ENCODE results near the gene FGF8.

FGF8 gene

GRCh38 chr10:101816913-101817336, 41.0 kb upstream of the FGF8 start:
- DNase-seq (ENCODE audit: low read depth), result no peak
- TF ChIP-seq CTCF (IDR thresholded peaks at IDR 0.05; ENCODE audit: control insufficient read depth, insufficient read depth, low read depth, low read length, missing control alignments), result no peak
- peak overlapping the region; percentile 92 for H3K4me3 ChIP-seq (ENCODE audit: control insufficient read depth, low read depth, low read length)

- DNase-seq (ENCODE audit: low read depth), result no peak
- H3K4me3 ChIP-seq (ENCODE audit: control insufficient read depth, low read depth, low read length), result peak overlapping the region; percentile 92
- TF ChIP-seq CTCF (IDR thresholded peaks at IDR 0.05; ENCODE audit: control insufficient read depth, insufficient read depth, low read depth, low read length, missing control alignments), result no peak
Observed at GRCh38 chr10:101816376-101816775, 40.5 kb upstream of the FGF8 start.

GRCh38 chr10:101814466-101815071, 38.7 kb upstream of the FGF8 start:
- no peak overlapping the region for H3K4me3 ChIP-seq (ENCODE audit: control insufficient read depth, low read depth, low read length)
- DNase-seq (ENCODE audit: low read depth), result no peak
- no peak for TF ChIP-seq CTCF (IDR thresholded peaks at IDR 0.05; ENCODE audit: control insufficient read depth, insufficient read depth, low read depth, low read length, missing control alignments)

- no peak for DNase-seq (ENCODE audit: low read depth)
- no peak for TF ChIP-seq CTCF (IDR thresholded peaks at IDR 0.05; ENCODE audit: control insufficient read depth, insufficient read depth, low read depth, low read length, missing control alignments)
- H3K4me3 ChIP-seq (ENCODE audit: control insufficient read depth, low read depth, low read length), result no peak overlapping the region
Observed at GRCh38 chr10:101812606-101813005, 36.7 kb upstream of the FGF8 start.

- TF ChIP-seq CTCF (IDR thresholded peaks at IDR 0.05; ENCODE audit: control insufficient read depth, insufficient read depth, low read depth, low read length, missing control alignments), result no peak
- DNase-seq (ENCODE audit: low read depth), result no peak
- H3K4me3 ChIP-seq (ENCODE audit: control insufficient read depth, low read depth, low read length), result no peak overlapping the region
Observed at GRCh38 chr10:101807158-101807557, 31.2 kb upstream of the FGF8 start.

GRCh38 chr10:101803511-101803910, 27.6 kb upstream of the FGF8 start:
- no peak for TF ChIP-seq CTCF (IDR thresholded peaks at IDR 0.05; ENCODE audit: control insufficient read depth, insufficient read depth, low read depth, low read length, missing control alignments)
- no peak overlapping the region for H3K4me3 ChIP-seq (ENCODE audit: control insufficient read depth, low read depth, low read length)
- DNase-seq (ENCODE audit: low read depth), result no peak
